Dermis microvascular lymphatic vessel endothelial cell (primary cell): ENCODE measurements around the gene DNAJC13. TPM values are rescaled to one million over a fixed set of nuclear protein-coding genes. Genes with fewer than 3 reads are reported as not detected.

ENCODE experiments used
- total RNA-seq: library from RNA; depleted of rRNA; stranded (reverse); fragments of >200 nt; gene quantifications from 2 replicates; pipeline ENCODE4 v1.2.1, GENCODE V29; 2014

Gene DNAJC13
- total RNA-seq, 1 donor from 2014 or later, result 48.5 TPM

Other genes with a start within 250 kb of the DNAJC13 start
- gene ACP3, start 100.1 kb upstream of the DNAJC13 start, total RNA-seq, result not detected in 2 replicates
- under 0.01 and 0.13 TPM in 2 replicates for gene ACKR4, start 179.8 kb downstream of the DNAJC13 start, total RNA-seq
- 14.7 and 16.6 TPM in 2 replicates for gene ACAD11, start 242.3 kb downstream of the DNAJC13 start, total RNA-seq
- 23.7 and 24.3 TPM in 2 replicates for gene UBA5, start 242.8 kb downstream of the DNAJC13 start, total RNA-seq